Panc1 (cell line): Measurements from ENCODE around the gene AKT1. TPM values are rescaled to one million over a fixed set of nuclear protein-coding genes. Genes with fewer than 3 reads are reported as not detected.

Experiments used
- ATAC-seq: fragments of 200-7000 bp; cut with Tn5 transposase; 2 replicates; pipeline ENCODE4 v1.9.1; 2020; ENCODE audit warnings: mild to moderate bottlenecking, moderate library complexity
- BruUV-seq: library from RNA; stranded (reverse); fragments of 400-500 nt; replicated peaks from 2 replicates; lab custom pipeline; 2021; lab: Mats Ljungman, UMichigan
- CTCF ChIA-PET: fragments of 300-600 bp; sonication (Branson Sonifier 250); formaldehyde crosslinking; loops from one replicate; lab custom pipeline; 2022; ENCODE audit warnings: antibody characterized with exemption; lab: Charles Lee
- POLR2A ChIA-PET: fragments of 300-600 bp; sonication (Branson Sonifier 250); formaldehyde crosslinking; loops from one replicate; lab custom pipeline; 2022; ENCODE audit warnings: antibody characterized with exemption; lab: Charles Lee
- DNase-seq: peaks from one replicate; pipeline ENCODE4 v3.0.0-alpha.2; 2010; ENCODE audit warnings: low read depth, low spot score
- H3K27ac ChIP-seq: 2 replicates; pipeline ENCODE4 v1.5.1; 2011; ENCODE audit warnings: mild to moderate bottlenecking, low read length, inconsistent platforms
- H3K27me3 ChIP-seq: fragments of 200-500 bp; sonication (Bioruptor generic); 2 replicates; pipeline ENCODE4 v1.6.0; 2014; ENCODE audit warnings: low read length, inconsistent platforms; ENCODE audit not compliant: control insufficient read depth, insufficient read depth
- H3K36me3 ChIP-seq: fragments of 200-500 bp; sonication (Bioruptor generic); 2 replicates; pipeline ENCODE4 v1.5.1; 2014; ENCODE audit warnings: inconsistent platforms, mild to moderate bottlenecking, low read length, moderate library complexity; ENCODE audit not compliant: control insufficient read depth, insufficient read depth
- H3K4me1 ChIP-seq: 2 replicates; pipeline ENCODE4 v1.5.1; 2011; ENCODE audit warnings: inconsistent platforms, mild to moderate bottlenecking, low read length, moderate library complexity; ENCODE audit not compliant: control insufficient read depth, insufficient read depth
- H3K4me3 ChIP-seq, 2 experiments: 2 replicates each; pipeline ENCODE4 v1.5.1; 2011 to 2012; ENCODE audit warnings: low read depth in 2 of 2, low read length in 2 of 2, mild to moderate bottlenecking in 2 of 2, inconsistent platforms in 1 of 2, moderate library complexity in 1 of 2
- H3K9me3 ChIP-seq: fragments of 200-500 bp; sonication (Bioruptor generic); 2 replicates; pipeline ENCODE4 v1.5.1; 2014; ENCODE audit warnings: low read depth, mild to moderate bottlenecking, inconsistent platforms, low read length, moderate library complexity; ENCODE audit not compliant: control insufficient read depth, insufficient read depth
- POLR2AphosphoS5 ChIP-seq: IDR thresholded peaks from 2 replicates; pipeline ENCODE4 v1.6.1; 2012; ENCODE audit warnings: mild to moderate bottlenecking, low read depth, low read length, moderate library complexity
- SIN3A ChIP-seq: IDR thresholded peaks from 2 replicates; pipeline ENCODE4 v1.6.1; 2012; ENCODE audit warnings: low read depth, mild to moderate bottlenecking, low read length, moderate library complexity, borderline replicate concordance; ENCODE audit not compliant: insufficient read depth
- TCF7L2 ChIP-seq: IDR thresholded peaks from 2 replicates; pipeline ENCODE4 v1.6.1; 2011; ENCODE audit warnings: mild to moderate bottlenecking, low read depth, low read length, inconsistent platforms
- in situ Hi-C: cut with HindIII; loops from 2 replicates; pipeline ENCODE4 v1.10.0; 2016; ENCODE audit warnings: low sequenced_read_pairs, low pct_unique_long_range_greater_than_20kb
- intact Hi-C: fragments of 100-400 bp; cut with micrococcal nuclease; formaldehyde crosslinking; loops from one replicate; pipeline ENCODE4 v1.10.0; 2022; ENCODE audit not compliant: unreplicated experiment
- total RNA-seq: library from RNA; stranded (reverse); gene quantifications from one replicate; pipeline ENCODE4 v1.2.1, GENCODE V29; 2021; ENCODE audit not compliant: unreplicated experiment
- TF ChIP-seq, protein P1 (sequence below): fragments of 450-650 bp; IDR thresholded peaks from 2 replicates; pipeline ENCODE4 v1.5.1; 2017; ENCODE audit warnings: mild to moderate bottlenecking
- TF ChIP-seq, protein P2 (sequence below), 2 experiments: IDR thresholded peaks; 2 replicates each; pipeline ENCODE4 v1.6.1; 2011 to 2012; ENCODE audit warnings: low read depth in 2 of 2, control low read depth in 1 of 2, low read length in 1 of 2, mild to moderate bottlenecking in 1 of 2, moderate library complexity in 1 of 2; ENCODE audit not compliant: insufficient read depth in 1 of 2

AKT1 gene
- total RNA-seq, 1 experiment from 2014 or later: 175 TPM

DNA sequence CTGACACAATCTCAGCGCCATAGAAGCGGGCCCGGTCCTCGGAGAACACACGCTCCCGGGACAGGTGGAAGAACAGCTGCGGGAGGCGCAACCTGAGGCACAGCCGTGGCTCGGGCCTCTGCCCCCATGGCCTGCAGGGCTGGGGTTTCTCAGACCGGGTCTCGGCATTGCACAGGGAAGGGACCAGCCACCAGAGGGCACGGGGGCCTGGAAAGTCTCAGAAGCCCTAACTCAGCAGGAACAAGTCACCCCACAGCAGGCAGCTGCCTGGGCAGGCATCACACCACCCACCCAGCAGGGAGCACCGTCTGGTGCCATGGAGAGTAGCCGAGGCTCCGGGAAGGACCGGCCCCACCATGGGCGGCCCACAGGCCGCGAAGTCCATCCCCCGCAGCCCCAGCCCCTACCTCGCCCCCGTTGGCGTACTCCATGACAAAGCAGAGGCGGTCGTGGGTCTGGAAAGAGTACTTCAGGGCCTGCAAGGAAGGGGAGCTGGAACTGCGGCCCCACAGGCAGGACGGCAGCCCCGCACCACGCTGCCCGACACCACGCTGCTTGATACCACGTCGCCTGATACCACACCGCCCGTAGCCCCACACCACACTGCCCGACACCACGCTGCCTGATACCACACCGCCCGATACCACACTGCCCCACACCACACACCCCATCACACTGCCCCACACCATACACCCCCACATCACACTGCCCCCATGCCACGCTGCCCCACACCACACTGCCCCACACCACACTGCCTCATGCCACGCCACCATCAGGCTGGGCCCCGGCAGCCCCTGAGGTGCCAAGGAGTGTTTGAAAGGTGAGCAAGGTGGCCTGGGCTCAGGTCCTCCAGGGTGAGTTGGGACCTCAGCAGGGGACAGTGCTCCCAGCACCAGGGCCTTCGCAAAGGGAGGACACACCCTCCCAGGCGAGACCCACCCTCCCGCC is 21.8 kb downstream of the AKT1 start:
- ChIA-PET CTCF (no interaction called here), POLR2A (no interaction called here)
- in situ Hi-C loops (no loop called here), intact Hi-C loops (no loop called here)
- BruUV-seq: no TSS peak
- TF ChIP-seq, protein P1, sequence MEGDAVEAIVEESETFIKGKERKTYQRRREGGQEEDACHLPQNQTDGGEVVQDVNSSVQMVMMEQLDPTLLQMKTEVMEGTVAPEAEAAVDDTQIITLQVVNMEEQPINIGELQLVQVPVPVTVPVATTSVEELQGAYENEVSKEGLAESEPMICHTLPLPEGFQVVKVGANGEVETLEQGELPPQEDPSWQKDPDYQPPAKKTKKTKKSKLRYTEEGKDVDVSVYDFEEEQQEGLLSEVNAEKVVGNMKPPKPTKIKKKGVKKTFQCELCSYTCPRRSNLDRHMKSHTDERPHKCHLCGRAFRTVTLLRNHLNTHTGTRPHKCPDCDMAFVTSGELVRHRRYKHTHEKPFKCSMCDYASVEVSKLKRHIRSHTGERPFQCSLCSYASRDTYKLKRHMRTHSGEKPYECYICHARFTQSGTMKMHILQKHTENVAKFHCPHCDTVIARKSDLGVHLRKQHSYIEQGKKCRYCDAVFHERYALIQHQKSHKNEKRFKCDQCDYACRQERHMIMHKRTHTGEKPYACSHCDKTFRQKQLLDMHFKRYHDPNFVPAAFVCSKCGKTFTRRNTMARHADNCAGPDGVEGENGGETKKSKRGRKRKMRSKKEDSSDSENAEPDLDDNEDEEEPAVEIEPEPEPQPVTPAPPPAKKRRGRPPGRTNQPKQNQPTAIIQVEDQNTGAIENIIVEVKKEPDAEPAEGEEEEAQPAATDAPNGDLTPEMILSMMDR: peak; percentile 29; the same call in 1 of the 2 replicates
- no peak for TF ChIP-seq POLR2AphosphoS5
- Histone ChIP-seq H3K9me3 (no peaks in the 10 kb centered on the region), H3K27ac (no peak overlapping the region), H3K27me3 (no peaks in the 10 kb centered on the region), H3K4me1 (peaks cover 16% of the 10 kb centered on the region), H3K4me3 (no peak overlapping the region), H3K36me3 (no peaks in the 10 kb centered on the region; the same call in none of the 2 replicates)
- DNase-seq (no peak), ATAC-seq (no peak)

DNA sequence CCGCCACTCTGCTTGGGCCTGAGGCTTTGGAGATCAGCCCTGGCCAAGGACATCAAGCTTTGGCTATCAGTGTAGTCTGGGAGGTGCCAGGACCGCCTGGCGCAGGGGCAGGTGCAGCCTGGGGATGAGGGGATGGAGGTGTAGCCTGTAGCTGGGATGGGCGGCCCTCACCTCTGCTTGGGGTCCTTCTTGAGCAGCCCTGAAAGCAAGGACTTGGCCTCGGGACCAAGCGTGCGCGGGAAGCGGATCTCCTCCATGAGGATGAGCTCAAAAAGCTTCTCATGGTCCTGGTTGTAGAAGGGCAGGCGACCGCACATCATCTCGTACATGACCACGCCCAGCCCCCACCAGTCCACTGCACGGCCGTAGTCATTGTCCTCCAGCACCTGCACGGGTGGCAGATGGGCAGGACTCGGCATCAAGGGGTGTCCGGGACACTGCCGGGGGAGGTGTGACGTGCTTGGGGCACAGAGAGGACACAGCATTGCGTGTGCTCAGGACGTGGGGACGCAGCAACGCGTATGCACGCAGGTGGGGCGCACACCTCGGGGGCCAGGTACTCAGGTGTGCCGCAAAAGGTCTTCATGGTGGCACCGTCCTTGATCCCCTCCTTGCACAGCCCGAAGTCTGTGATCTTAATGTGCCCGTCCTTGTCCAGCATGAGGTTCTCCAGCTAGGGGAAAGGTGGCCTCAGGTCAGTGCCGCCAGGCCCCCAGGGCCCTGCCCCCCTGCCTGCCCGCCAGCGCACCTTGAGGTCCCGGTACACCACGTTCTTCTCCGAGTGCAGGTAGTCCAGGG is 22.6 kb downstream of the AKT1 start:
- Histone ChIP-seq H3K27ac (no peak overlapping the region), H3K36me3 (no peaks in the 10 kb centered on the region; the same call in 1 of the 2 replicates), H3K27me3 (no peaks in the 10 kb centered on the region), H3K4me1 (peaks cover 18% of the 10 kb centered on the region), H3K9me3 (no peaks in the 10 kb centered on the region), H3K4me3 (no peak overlapping the region)
- TF ChIP-seq, protein P1: no peak
- TF ChIP-seq SIN3A (no peak), POLR2AphosphoS5 (no peak), TCF7L2 (no peak)
- TF ChIP-seq, protein P2, sequence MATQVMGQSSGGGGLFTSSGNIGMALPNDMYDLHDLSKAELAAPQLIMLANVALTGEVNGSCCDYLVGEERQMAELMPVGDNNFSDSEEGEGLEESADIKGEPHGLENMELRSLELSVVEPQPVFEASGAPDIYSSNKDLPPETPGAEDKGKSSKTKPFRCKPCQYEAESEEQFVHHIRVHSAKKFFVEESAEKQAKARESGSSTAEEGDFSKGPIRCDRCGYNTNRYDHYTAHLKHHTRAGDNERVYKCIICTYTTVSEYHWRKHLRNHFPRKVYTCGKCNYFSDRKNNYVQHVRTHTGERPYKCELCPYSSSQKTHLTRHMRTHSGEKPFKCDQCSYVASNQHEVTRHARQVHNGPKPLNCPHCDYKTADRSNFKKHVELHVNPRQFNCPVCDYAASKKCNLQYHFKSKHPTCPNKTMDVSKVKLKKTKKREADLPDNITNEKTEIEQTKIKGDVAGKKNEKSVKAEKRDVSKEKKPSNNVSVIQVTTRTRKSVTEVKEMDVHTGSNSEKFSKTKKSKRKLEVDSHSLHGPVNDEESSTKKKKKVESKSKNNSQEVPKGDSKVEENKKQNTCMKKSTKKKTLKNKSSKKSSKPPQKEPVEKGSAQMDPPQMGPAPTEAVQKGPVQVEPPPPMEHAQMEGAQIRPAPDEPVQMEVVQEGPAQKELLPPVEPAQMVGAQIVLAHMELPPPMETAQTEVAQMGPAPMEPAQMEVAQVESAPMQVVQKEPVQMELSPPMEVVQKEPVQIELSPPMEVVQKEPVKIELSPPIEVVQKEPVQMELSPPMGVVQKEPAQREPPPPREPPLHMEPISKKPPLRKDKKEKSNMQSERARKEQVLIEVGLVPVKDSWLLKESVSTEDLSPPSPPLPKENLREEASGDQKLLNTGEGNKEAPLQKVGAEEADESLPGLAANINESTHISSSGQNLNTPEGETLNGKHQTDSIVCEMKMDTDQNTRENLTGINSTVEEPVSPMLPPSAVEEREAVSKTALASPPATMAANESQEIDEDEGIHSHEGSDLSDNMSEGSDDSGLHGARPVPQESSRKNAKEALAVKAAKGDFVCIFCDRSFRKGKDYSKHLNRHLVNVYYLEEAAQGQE (IDR thresholded peaks at IDR 0.05; ENCODE audit: insufficient read depth in 1 of 2, low read depth in 2 of 2, low read length in 1 of 2): no peak
- intact Hi-C loops (no loop called here), in situ Hi-C loops (no loop called here)
- no peak for DNase-seq
- ATAC-seq: no peak
- POLR2A ChIA-PET: no interaction called here
- CTCF ChIA-PET: no interaction called here
- no TSS peak for BruUV-seq
